GM18519 (cell line): ENCODE results near the gene BICDL1.
"Not testable (repeated sequence)": the region's sequence is repeated elsewhere in the genome, so short reads cannot be mapped to it uniquely, and the experiment has no call there.

ENCODE experiments used
- ATAC-seq: cut with Tn5 transposase; IDR thresholded peaks from one replicate; pipeline ENCODE4 v1.9.1; 2021; ENCODE audit warnings: mild to moderate bottlenecking, moderate library complexity; ENCODE audit not compliant: unreplicated experiment, low FRiP score

BICDL1 gene

DNA sequence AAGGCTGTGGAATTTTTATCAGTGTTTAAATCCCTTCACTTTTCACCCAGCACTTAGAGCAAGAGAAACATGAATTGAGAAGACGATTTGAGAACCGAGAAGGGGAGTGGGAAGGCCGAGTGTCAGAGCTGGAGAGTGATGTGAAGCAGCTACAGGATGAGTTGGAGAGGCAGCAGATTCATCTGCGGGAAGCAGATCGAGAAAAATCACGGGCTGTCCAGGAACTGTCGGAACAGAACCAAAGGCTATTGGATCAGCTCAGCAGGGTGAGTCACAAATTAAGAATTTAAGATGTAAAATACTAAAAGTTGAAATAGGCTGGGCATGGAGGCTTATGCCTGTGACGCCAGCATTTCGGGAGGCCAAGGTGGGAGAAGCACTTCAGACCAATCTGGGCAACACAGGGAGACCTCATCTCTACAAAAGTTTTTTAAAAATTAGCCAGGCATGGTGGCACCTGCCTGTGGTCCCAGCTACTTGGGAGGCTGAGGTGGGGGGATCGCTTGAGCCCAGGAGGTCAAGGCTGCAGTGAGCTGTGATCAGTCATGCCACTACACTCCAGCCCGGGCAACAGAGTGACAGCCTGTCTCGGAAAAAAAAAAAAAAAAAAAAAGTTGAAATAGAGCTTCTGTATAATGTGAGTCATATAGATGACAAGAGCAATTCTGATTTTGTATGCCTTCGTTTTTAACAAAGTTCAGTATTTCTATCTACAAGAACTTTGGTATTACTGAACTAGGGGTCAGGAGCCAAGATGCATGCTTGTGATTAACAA lies 9.6 kb downstream of the BICDL1 start:
- ATAC-seq, result no peak

DNA sequence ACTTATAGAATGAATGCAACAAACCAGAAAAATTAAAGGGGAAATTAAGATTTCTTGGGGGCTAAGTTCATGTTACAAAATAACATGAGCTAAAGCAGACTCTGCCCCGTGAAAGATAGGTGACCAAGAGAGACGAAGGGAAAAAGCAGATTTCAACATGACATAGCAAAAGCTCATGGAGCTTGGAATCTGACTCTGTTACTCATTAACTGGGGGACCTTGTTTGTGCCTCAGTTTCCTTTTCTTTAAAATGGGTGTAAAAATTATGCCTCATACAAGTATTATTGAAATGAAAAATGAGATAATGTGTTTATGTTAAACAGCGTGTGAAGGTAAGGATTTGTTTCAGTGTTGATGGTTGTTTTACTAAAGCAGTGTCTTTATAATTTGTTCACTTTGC lies 11.5 kb downstream of the BICDL1 start:
- ATAC-seq, result no peak

DNA sequence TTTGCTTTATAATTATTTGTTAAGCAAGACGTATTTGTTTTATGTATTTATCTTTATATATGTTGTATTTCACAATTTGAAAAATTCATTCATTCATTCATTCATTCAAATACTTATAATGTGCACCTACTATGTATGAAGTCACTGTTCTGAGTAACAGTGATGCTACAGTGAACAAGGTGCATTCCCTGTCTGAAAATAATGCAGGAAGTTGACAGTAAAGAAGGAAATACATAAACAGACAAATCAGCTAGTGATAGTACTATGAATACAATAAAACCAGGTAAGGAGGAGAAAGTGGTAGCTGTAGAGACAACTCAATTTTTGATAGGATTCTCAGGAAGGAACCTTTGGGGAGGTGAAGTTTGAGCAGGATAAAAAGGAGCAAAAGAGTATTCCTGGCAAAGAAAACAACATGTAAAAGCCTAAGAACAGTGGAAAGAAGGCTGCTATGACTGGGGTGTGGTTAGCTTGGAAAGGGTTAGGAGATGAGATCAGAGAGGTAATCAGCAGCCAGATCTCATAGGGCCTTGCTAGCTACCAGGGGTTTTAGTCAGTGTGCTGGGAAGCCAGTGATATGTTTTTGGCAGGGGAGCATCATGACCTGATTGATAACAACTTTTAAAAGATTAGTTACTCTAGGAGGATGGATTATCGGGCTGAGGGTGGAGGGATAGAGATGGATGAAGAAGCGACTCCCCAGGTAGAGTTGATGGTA lies 17.4 kb downstream of the BICDL1 start:
- no peak for ATAC-seq

DNA sequence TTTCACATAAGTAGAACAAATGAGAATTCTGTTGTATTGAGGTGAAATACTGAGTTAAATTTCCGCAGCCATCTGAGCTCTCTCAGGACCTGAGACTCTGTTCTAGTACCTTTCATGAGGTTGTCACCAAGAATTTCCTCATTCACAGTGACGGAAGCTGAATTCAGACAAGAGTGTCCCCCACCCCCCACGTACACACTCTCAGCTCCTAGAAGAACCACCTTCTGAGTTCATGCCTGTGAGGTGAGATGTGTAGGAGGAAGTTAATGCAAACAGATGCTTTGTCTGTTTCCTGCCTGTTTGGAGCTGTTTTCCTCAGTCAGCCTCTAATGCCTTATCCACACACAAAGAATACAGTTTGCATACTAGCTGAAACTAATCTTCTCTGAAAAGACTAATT lies 18.2 kb downstream of the BICDL1 start:
- no peak for ATAC-seq

DNA sequence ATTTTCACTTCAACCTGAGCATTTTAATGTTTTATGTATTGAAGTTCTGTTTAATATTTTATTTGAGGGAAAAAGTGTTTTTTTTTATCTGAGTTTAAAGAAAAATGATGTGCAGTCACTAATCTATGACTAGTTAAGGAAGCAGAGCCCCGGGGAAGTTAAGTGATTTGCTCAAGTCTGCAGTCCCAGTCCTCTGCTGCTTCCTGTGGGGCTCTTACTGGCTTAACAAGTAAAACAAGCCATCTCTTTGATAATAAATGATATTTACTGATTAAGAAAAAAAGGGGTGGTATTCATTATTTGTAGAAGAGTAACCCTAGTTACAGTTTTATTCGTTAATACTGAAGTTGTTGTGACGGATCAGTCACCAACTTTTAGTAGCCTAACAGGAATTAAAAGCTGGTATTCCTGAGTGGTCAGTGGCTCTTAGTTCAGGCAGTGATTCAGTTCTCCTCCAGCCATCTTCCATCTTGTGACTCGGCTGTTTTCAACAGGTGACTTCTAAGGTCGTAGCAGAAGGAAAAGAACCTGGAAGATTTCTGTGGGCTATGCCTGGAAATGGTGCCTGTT lies 21.7 kb downstream of the BICDL1 start:
- ATAC-seq, result no peak

DNA sequence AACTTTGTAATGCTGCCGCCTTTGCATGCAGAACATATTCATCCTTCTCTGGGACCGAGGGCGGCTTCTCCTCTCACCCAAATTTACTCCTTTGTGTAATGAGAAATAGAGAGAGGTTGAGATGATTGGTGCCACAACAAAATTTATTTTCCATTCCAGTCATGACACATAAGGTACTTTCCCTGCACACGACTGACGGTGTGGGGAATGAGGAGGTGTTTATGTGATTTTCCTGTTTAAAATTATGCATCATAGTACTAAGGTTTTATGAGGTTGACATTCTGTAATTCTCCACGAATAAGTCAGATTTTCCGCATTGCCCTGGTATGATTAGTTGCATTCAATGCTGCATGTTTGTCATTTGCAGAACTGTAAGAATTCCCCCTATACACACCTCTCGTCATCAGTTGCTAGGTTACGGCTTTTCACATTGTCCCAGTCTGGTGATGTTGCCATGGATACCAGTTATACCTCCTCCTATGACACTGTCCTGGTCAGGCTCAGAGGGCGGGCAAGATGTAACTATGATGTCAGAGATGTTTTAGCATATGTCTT lies 23.1 kb downstream of the BICDL1 start:
- ATAC-seq, result peak; percentile 75

DNA sequence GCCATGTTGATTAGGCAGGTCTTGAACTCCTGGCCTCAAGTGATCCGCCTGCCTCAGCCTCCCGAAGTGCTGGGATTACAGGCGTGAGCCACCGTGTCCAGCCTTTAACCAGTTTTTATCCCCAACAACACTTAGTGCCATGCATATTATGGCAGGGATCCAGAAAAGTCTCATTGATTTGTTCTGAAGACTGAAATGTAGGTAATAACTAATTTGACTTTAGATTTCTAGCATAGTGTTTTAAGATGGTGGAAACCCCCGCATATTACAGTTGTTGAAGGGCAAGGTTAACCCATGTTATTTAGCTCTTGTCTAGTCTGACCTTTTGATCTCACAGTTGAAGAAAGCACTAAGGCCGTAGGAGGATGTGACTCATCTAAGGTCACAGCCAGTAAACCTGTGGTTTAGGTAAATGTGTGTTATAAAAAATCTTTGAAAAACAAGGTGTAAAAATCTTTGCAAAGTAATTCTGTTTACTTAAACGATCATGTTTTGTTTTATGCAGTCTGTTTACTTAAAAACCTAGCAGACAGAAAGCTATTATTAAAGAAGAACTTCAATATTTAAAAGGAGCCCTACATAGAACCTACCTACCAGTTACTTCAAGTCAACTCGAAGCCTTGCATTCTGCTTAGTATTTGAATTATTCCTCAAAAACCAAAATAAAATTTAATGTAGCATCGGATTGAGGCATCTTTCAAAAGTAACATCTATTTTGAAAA lies 24.8 kb downstream of the BICDL1 start:
- ATAC-seq, result peak; percentile 58

DNA sequence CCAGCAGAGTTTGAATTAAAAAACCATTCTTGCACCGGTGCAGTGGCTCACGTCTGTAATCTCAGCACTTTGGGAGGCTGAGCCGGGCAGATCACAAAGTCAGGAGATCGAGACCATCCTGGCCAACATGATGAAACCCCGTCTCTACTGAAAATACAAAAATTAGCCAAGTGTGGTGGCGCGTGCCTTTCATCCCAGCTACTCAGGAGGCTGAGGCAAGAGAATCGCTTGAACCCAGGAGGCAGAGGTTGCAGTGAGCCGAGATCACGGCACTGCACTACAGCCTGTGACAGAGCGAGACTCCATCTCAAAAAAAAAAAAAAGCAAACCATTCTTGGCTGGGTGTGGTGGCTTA lies 25.3 kb downstream of the BICDL1 start:
- ATAC-seq, result not testable (repeated sequence)

DNA sequence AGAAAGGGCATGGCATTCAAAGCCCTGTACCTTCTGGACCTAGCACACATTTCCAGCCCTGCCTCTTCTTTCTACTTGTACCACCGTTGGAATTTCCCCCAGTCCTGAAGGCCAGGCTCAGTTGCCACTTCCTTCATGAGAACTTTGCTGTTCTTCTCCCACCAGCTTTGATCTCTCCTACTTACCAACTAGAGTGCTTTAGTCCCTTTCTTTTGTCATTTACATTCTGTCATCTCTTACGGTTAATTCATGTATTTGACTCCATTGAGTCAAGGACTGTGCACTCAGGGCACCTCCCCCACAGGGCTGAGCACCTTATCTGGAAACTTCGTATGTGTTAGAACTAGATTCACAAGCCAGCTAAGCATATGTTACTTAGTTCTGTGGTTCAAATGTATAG lies 26.3 kb downstream of the BICDL1 start:
- no peak for ATAC-seq

DNA sequence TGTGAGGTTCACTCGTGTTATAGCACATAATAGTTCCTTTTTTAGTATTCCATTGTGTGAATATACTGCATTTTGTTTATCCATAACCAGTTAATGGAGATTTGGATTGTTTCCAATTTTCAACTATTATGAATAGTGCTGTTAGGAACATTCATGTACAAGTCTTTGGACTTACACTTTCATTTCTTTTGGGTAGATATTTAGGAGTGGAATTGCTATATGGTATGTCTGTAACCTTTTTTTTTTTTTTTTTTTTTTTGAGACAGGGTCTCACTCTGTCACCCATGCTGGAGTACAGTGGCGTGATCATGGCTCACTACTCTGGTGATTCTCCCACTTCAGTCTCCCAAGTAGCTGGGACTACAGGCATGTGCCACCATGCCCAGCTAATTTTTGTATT lies 27.2 kb downstream of the BICDL1 start:
- ATAC-seq, result not testable (repeated sequence)

DNA sequence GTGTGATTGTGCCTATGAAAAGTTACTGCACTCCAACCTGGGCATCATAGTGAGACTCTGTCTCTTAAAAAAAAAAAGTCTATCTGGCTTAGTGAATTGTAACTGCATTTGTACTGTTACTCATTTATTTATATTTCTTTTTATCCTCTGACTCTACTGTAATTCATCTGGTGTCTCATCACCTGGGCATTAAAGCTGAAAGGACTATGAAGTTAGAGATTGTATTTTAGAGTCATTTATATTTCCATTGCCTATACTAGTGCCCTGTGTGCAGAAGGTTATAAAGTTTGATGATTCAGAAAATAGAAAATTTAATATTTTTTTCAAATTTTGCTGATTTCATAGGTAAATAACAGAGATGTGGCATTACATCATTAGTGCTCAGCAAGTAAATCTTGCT lies 30.2 kb downstream of the BICDL1 start:
- no peak for ATAC-seq

DNA sequence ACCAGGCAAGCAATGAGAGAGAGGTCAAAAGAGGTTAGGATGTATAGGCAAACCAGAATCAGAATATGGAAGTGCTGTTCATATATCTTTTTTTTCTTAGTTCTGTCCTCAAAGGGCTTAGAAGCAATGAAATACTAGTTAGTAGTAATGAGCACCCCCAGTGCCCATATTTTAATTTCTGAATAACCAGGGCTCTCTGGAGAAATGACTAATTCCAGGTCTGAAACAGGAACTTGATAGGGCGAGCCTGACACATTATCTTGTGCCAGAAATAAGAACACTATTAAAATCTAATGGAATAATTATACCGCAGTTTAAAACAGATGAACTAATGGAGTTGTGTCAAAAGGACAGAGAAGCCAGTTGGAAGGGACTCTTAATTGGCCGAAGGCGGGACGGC lies 30.9 kb downstream of the BICDL1 start:
- no peak for ATAC-seq

DNA sequence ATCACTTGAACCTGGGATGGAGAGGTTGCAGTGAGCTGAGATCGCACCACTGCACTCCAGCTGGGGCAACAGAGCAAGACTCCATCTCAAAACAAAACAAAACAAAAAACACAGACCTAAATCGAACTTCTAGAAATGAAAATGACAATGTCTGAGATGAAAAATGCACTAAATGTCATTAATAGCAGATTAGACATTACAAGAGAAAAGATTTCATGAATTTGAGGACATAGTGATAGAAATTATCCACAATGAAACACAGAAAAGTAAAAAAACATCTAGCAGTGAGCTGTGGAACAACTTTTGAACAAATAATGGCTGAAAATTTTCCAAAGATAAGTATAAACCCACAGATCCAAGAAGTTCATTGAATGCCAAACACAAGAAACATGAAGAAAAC lies 35.2 kb downstream of the BICDL1 start:
- no peak for ATAC-seq

DNA sequence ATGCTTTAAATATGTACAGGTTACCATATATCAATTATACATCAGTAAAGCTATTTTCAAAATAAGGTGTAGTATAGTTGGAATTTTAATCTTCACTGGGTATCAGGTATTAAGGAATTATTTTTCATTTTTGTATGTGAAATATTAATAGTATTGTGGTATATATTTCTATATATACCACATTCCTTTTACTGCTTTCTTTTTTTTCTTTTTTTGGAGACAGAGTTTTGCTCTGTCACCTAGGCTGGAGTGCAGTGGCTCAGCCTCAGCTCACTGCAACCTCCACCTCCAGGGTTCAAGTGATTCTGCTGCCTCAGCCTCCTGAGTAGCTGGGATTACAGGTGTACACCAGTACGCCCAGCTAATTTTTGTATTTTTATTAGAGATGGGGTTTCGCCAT lies 36.6 kb downstream of the BICDL1 start:
- no peak for ATAC-seq

DNA sequence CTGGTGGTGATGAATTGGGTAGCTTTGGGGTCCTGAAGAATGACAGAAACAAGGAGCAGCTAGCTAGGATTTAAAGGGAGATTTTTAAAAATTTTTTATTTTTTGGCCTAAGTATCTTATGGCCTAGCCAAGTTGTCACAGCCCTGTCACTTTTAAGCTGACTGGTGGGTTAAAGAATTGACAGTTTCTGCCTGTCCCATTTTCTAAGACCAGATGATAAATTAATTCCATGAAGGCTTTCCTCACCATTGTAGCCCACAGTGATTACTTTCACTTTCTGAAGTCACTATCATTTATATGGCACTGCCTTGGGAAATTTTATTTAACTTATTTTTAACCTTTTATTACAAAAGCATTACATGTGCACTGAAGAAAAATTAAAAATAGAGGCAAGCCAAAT lies 43.2 kb downstream of the BICDL1 start:
- ATAC-seq, result no peak

DNA sequence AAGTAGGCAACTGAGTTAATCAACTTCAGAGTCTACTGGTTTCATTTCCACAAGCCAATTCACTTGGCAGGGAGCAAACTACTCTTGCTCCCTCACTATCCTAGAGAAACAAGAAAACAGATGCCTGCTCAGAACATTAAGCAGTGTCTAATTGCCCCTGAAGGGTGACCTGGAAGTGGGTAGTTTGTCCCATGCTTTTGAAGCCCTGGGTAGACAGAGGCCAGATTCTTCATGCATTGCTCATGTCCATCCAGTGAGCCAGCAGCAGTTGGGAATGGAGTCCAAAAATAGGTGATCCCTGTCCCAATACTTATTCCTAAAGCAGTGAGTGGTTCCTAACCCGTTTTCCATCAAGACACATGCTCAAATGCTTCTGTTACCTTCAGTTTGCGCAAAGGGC lies 48.8 kb downstream of the BICDL1 start:
- ATAC-seq, result no peak

DNA sequence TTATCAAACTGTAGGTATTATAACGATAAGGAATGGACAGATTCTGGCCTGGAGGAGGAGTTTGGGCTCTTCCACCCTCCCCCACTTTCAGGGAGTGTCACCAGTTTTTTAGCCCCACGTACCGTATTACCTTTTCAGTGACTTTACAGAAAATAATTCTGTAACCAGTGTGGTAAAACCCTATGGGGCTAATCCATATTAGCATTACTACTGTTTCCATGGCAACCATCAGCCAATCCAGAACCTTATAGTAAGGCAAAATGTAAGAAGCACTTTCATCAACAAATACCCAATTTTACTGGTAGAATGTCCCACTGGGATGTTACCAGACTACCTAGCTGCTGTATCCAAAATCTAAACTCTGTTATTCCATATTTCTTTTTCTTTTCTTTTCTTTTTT lies 50.7 kb downstream of the BICDL1 start:
- no peak for ATAC-seq

DNA sequence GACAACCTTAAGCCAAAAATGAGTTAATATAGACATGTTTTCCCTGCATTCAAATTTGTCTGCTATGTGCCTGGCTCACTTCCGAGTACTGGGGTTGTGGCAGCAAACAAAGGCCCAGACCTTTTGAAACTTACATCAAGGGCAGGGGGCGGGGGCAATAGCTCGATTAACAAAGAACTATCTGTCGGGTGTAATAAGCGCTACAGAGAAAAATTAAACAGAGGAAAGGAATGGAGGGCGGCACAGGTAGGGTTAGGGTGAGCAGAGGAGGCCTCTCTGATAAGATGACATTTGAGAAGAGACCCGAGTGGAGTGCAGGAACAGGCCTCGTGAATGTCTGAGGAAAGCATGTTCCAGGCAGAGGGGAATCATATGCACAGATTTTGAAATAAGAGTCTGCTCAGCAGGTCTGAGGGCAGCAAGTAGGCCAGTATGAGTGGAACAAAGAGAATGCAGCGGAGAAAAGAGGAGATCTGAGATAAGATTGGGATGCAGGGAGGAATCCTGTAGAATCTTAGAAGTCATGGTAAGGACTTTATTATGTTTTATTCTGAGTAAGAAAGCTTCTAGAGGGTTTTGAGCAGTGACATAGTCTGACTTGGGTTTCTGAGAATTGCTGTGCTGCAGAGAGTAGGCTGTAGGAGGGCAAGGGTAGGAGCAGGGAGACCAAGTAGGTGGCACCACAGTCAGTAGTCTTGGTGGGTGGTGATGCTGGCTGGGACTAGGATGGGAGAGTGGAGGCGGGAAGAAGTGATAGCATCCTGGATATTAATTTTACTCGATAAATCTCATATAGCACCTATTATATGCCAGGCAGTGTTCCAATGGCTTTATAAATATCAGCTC lies 52.6 kb downstream of the BICDL1 start:
- ATAC-seq, result no peak

DNA sequence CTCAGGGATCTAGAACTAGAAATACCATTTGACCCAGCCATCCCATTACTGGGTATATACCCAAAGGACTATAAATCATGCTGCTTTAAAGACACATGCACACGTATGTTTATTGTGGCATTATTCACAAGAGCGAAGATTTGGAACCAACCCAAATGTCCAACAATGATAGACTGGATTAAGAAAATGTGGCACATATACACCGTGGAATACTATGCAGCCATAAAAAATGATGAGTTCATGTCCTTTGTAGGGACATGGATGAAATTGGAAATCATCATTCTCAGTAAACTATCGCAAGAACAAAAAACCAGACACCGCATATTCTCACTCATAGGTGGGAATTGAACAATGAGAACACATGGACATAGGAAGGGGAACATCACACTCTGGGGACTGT lies 56.3 kb downstream of the BICDL1 start:
- not testable (repeated sequence) for ATAC-seq

DNA sequence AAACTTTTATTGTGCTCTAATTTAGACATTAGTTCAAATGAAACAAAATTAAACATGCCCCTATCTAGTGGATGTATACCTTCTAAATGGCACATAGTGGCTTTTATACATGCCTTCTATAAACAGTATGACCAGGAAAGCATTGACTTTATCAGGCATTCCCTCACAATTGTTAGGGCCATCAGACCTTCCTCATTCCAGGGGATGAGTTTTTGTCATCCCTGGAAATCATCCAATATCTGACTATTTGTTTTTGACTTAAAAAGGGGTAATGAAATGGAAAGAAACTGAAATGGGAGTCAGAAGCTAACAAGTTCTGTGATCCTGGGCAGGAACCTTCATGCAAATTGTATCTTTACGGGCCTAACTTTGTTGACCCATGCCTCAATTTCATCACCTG lies 58.0 kb downstream of the BICDL1 start:
- ATAC-seq, result no peak
